Smooth muscle cell (in vitro differentiated cells): ENCODE measurements around the gene NOTCH3. TPM values are rescaled to one million over a fixed set of nuclear protein-coding genes. Genes with fewer than 3 reads are reported as not detected.
A peak's percentile ranks its signal among the peaks of the same experiment; 100 is the strongest.

Experiments
- DNase-seq: peaks from one replicate; lab custom pipeline; 2025; ENCODE audit not compliant: unreplicated experiment; lab: John Stamatoyannopoulos, UW
- H2AFZ ChIP-seq: fragments of 200-600 bp; sonication (generic); 2 replicates; pipeline ENCODE4 v1.6.0; 2016; ENCODE audit warnings: antibody characterized with exemption, low read depth, mild to moderate bottlenecking
- H3F3A ChIP-seq: fragments of 200-600 bp; sonication (generic); 2 replicates; pipeline ENCODE4 v1.6.0; 2017; ENCODE audit warnings: antibody characterized with exemption, low read depth
- H3K27ac ChIP-seq: fragments of 200-600 bp; sonication (generic); 2 replicates; pipeline ENCODE4 v1.5.1; 2016; ENCODE audit warnings: low read depth, mild to moderate bottlenecking
- H3K27me3 ChIP-seq: fragments of 200-600 bp; sonication (generic); 2 replicates; pipeline ENCODE4 v1.6.1; 2016; ENCODE audit warnings: low read depth, mild to moderate bottlenecking
- H3K36me3 ChIP-seq: fragments of 200-600 bp; sonication (generic); 2 replicates; pipeline ENCODE4 v1.5.1; 2016; ENCODE audit warnings: low read depth
- H3K4me1 ChIP-seq: fragments of 200-600 bp; sonication (generic); 2 replicates; pipeline ENCODE4 v1.5.1; 2016; ENCODE audit warnings: low read depth
- H3K4me2 ChIP-seq: fragments of 200-600 bp; sonication (generic); 2 replicates; pipeline ENCODE4 v1.6.0; 2016; ENCODE audit warnings: mild to moderate bottlenecking
- H3K4me3 ChIP-seq: fragments of 200-600 bp; sonication (generic); 2 replicates; pipeline ENCODE4 v1.5.1; 2016; ENCODE audit warnings: mild to moderate bottlenecking
- H3K79me2 ChIP-seq: fragments of 200-600 bp; sonication (generic); 2 replicates; pipeline ENCODE4 v1.6.0; 2016; ENCODE audit warnings: low read depth, mild to moderate bottlenecking
- H3K9ac ChIP-seq: fragments of 200-600 bp; sonication (generic); 2 replicates; pipeline ENCODE4 v1.6.0; 2016; ENCODE audit warnings: low read depth
- H3K9me3 ChIP-seq: fragments of 200-600 bp; sonication (generic); replicated peaks from 2 replicates; pipeline ENCODE4 v1.5.1; 2016; ENCODE audit warnings: low read depth
- H4K20me1 ChIP-seq: fragments of 200-600 bp; sonication (generic); 2 replicates; pipeline ENCODE4 v1.6.0; 2016; ENCODE audit warnings: low read depth
- CTCF ChIP-seq: fragments of 200-600 bp; sonication (generic); IDR thresholded peaks from 2 replicates; pipeline ENCODE4 v1.5.1; 2017; ENCODE audit warnings: borderline replicate concordance, mild to moderate bottlenecking, antibody characterized with exemption; ENCODE audit not compliant: insufficient read depth, poor library complexity, severe bottlenecking
- WGBS: methylation state at CpG from one replicate; pipeline ENCODE4 v1.1.7; 2016; ENCODE audit warnings: low lambda C conversion rate; 5-methylcytosine and 5-hydroxymethylcytosine counted together
- polyA plus RNA-seq: library from polyadenylated mRNA; unstranded; fragments of >200 nt; fragmentation: Nextera tagmentation; extraction: Ambion mirVana; gene quantifications from 2 replicates; pipeline ENCODE4 v1.2.1, GENCODE V29; 2016
- total RNA-seq: library from RNA; depleted of rRNA; stranded (reverse); fragments of >200 nt; gene quantifications from 2 replicates; pipeline ENCODE4 v1.2.3, GENCODE V29; 2014

Gene NOTCH3
- total and polyA plus RNA-seq, 2 experiments from 2014 or later, result 72.0 to 92.5 TPM

- peaks cover 5% of the 10 kb centered on the region for H3K9me3 ChIP-seq
- TF ChIP-seq CTCF, result no peak
- no peaks in the 10 kb centered on the region for H3F3A ChIP-seq
- no peaks in the 10 kb centered on the region for H4K20me1 ChIP-seq
- no peaks in the 10 kb centered on the region for H3K4me1 ChIP-seq
- no peaks in the 10 kb centered on the region for H3K79me2 ChIP-seq
- no peak overlapping the region for H2AFZ ChIP-seq
- H3K27ac ChIP-seq, result no peak overlapping the region
- no peaks in the 10 kb centered on the region for H3K36me3 ChIP-seq
- WGBS, result 89% methylated on average over 1 of the region's 1 CpG
- H3K4me2 ChIP-seq, result no peak overlapping the region
- no peak for DNase-seq
- no peak overlapping the region for H3K9ac ChIP-seq
- no peak overlapping the region for H3K4me3 ChIP-seq
- H3K27me3 ChIP-seq, result no peaks in the 10 kb centered on the region
These were observed 56.6 kb downstream of the NOTCH3 start for GRCh38 chr19:15144046-15144646.

GRCh38 chr19:15142313-15142712 is 58.5 kb downstream of the NOTCH3 start:
- H3K4me2 ChIP-seq, result no peak overlapping the region
- H3K27me3 ChIP-seq, result no peaks in the 10 kb centered on the region
- H3K36me3 ChIP-seq, result no peaks in the 10 kb centered on the region
- peaks cover 4% of the 10 kb centered on the region for H3F3A ChIP-seq
- peaks cover 5% of the 10 kb centered on the region for H3K9me3 ChIP-seq
- H2AFZ ChIP-seq, result no peak overlapping the region
- H3K9ac ChIP-seq, result no peak overlapping the region
- H3K27ac ChIP-seq, result no peak overlapping the region
- H4K20me1 ChIP-seq, result no peaks in the 10 kb centered on the region
- H3K4me1 ChIP-seq, result no peaks in the 10 kb centered on the region
- no peak for DNase-seq
- H3K79me2 ChIP-seq, result no peaks in the 10 kb centered on the region
- WGBS, result 86% methylated on average over 5 of the region's 5 CpGs
- H3K4me3 ChIP-seq, result no peak overlapping the region
- TF ChIP-seq CTCF, result no peak

GRCh38 chr19:15141143-15141542 is 59.7 kb downstream of the NOTCH3 start:
- no peak for DNase-seq
- Histone ChIP-seq H3F3A (peaks cover 10% of the 10 kb centered on the region), H3K4me1 (peaks cover 5% of the 10 kb centered on the region), H3K9me3 (peaks cover 5% of the 10 kb centered on the region), H3K9ac (no peak overlapping the region), H3K27me3 (no peaks in the 10 kb centered on the region), H3K27ac (no peak overlapping the region), H4K20me1 (no peaks in the 10 kb centered on the region), H3K79me2 (no peaks in the 10 kb centered on the region), H3K4me3 (no peak overlapping the region), H2AFZ (no peak overlapping the region), H3K4me2 (no peak overlapping the region), H3K36me3 (no peaks in the 10 kb centered on the region)
- TF ChIP-seq CTCF, result no peak
- WGBS, result 96% methylated on average over 25 of the region's 25 CpGs

- Histone ChIP-seq H3K27ac (peak overlapping the region; percentile 94), H3K9ac (peak overlapping the region; percentile 24), H3K36me3 (no peaks in the 10 kb centered on the region), H2AFZ (no peak overlapping the region), H3K9me3 (peaks cover 5% of the 10 kb centered on the region), H3K4me2 (peak overlapping the region; percentile 48), H3K4me1 (peaks cover 5% of the 10 kb centered on the region), H4K20me1 (no peaks in the 10 kb centered on the region), H3K4me3 (no peak overlapping the region), H3F3A (peaks cover 10% of the 10 kb centered on the region), H3K79me2 (no peaks in the 10 kb centered on the region), H3K27me3 (no peaks in the 10 kb centered on the region)
- WGBS, result 24% methylated on average over 1 of the region's 1 CpG
- TF ChIP-seq CTCF, result no peak
- DNase-seq, result no peak
These were observed 62.4 kb downstream of the NOTCH3 start for GRCh38 chr19:15138427-15138826.
